Measurements from ENCODE around the gene KRT17. TPM values are rescaled to one million over a fixed set of nuclear protein-coding genes. Genes with fewer than 3 reads are reported as not detected.

Gene KRT17
- total and polyA plus RNA-seq, 10 of the 15 experiments (the other 5 are each of a cell fraction or from before 2014, with no cell fraction given), result 0.47 to 30.0 (median 2.5) TPM

DNA sequence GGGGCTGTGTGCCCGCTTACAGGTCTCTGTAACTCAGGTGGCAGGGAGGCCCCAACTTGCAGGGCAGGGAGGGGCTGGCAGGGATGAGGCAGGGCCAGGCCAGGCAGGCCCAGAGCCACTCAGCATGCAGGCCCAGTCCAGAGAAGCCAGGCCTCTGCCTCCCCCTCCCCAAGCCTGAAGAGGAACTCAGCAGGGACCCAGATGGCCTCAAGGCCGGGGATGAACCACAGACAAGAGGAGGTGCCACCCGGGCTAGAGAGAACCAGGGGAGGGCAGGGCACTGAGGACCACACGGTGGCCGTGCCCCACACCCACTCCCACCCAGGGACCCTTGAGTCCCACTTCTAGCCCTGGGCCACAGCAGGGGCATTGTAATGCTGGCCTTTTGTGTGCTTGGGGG, 34.5 kb upstream of the KRT17 start:
- BruUV-seq (replicated peaks), result no TSS peak
- Histone ChIP-seq H3K9ac (ENCODE audit: control insufficient read depth, insufficient read depth, low read length) (no peak overlapping the region), H3K4me3 (no peak overlapping the region), H2AFZ (ENCODE audit: control insufficient read depth, low read depth, low read length) (no peak overlapping the region), H3K27me3 (replicated peaks in 1 of 2; ENCODE audit: control insufficient read depth in 2 of 2, insufficient read depth in 2 of 2, low read length in 1 of 2) (no peaks in the 10 kb centered on the region; a peak in 1 of 4 replicates), H4K20me1 (ENCODE audit: control insufficient read depth, insufficient read depth) (no peaks in the 10 kb centered on the region), H3K4me2 (ENCODE audit: control insufficient read depth, insufficient read depth) (no peak overlapping the region), H3K36me3 (ENCODE audit: control insufficient read depth in 2 of 2, insufficient read depth in 2 of 2, low read length in 1 of 2) (no peaks in the 10 kb centered on the region), H3K79me2 (ENCODE audit: control insufficient read depth, insufficient read depth, low read length) (no peaks in the 10 kb centered on the region), H3K9me3 (replicated peaks; ENCODE audit: control insufficient read depth, insufficient read depth, low read length) (no peaks in the 10 kb centered on the region), H3K27ac (ENCODE audit: control insufficient read depth, insufficient read depth) (no peak overlapping the region), H3K4me1 (ENCODE audit: control insufficient read depth, insufficient read depth, low read length) (no peaks in the 10 kb centered on the region; the same call in 1 of the 2 replicates)
- intact Hi-C loops (cut with micrococcal nuclease; ENCODE audit: unreplicated experiment) (no loop called here), in situ Hi-C loops (cut with MboI) (no loop called here)
- ATAC-seq (no peak), DNase-seq (ENCODE audit: low read depth, low spot score) (no peak), FAIRE-seq (no peak)
- POLR2A ChIA-PET, result no interaction called here
- TF ChIP-seq ZNF622 (IDR thresholded peaks at IDR 0.05) (no peak), HCFC1 (IDR thresholded peaks at IDR 0.05; ENCODE audit: low read length) (no peak), HDAC6 (IDR thresholded peaks at IDR 0.05; ENCODE audit: unreplicated experiment) (no peak), NFYB (IDR thresholded peaks at IDR 0.05; ENCODE audit: insufficient read depth, low read depth, low read length) (no peak), NR2C2 (IDR thresholded peaks at IDR 0.05; ENCODE audit: borderline replicate concordance, control insufficient read depth, insufficient read length, low read depth) (no peak), PBX3 (IDR thresholded peaks at IDR 0.05; ENCODE audit: insufficient replicate concordance, low read depth, low read length) (no peak), ZNF217 (IDR thresholded peaks at IDR 0.05) (no peak), MEF2A (IDR thresholded peaks at IDR 0.05; ENCODE audit: insufficient read depth, low read depth, low read length) (no peak), STAT3 (IDR thresholded peaks at IDR 0.05; ENCODE audit: low read depth, low read length) (no peak), RAD21 (IDR thresholded peaks at IDR 0.05; ENCODE audit: insufficient read depth, low read depth, low read length) (no peak), HDAC2 (IDR thresholded peaks at IDR 0.05) (no peak)
- TF ChIP-seq, protein P1, sequence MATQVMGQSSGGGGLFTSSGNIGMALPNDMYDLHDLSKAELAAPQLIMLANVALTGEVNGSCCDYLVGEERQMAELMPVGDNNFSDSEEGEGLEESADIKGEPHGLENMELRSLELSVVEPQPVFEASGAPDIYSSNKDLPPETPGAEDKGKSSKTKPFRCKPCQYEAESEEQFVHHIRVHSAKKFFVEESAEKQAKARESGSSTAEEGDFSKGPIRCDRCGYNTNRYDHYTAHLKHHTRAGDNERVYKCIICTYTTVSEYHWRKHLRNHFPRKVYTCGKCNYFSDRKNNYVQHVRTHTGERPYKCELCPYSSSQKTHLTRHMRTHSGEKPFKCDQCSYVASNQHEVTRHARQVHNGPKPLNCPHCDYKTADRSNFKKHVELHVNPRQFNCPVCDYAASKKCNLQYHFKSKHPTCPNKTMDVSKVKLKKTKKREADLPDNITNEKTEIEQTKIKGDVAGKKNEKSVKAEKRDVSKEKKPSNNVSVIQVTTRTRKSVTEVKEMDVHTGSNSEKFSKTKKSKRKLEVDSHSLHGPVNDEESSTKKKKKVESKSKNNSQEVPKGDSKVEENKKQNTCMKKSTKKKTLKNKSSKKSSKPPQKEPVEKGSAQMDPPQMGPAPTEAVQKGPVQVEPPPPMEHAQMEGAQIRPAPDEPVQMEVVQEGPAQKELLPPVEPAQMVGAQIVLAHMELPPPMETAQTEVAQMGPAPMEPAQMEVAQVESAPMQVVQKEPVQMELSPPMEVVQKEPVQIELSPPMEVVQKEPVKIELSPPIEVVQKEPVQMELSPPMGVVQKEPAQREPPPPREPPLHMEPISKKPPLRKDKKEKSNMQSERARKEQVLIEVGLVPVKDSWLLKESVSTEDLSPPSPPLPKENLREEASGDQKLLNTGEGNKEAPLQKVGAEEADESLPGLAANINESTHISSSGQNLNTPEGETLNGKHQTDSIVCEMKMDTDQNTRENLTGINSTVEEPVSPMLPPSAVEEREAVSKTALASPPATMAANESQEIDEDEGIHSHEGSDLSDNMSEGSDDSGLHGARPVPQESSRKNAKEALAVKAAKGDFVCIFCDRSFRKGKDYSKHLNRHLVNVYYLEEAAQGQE (IDR thresholded peaks at IDR 0.05; ENCODE audit: low read depth, low read length), result no peak
- TF ChIP-seq, protein P2, sequence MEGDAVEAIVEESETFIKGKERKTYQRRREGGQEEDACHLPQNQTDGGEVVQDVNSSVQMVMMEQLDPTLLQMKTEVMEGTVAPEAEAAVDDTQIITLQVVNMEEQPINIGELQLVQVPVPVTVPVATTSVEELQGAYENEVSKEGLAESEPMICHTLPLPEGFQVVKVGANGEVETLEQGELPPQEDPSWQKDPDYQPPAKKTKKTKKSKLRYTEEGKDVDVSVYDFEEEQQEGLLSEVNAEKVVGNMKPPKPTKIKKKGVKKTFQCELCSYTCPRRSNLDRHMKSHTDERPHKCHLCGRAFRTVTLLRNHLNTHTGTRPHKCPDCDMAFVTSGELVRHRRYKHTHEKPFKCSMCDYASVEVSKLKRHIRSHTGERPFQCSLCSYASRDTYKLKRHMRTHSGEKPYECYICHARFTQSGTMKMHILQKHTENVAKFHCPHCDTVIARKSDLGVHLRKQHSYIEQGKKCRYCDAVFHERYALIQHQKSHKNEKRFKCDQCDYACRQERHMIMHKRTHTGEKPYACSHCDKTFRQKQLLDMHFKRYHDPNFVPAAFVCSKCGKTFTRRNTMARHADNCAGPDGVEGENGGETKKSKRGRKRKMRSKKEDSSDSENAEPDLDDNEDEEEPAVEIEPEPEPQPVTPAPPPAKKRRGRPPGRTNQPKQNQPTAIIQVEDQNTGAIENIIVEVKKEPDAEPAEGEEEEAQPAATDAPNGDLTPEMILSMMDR (IDR thresholded peaks at IDR 0.05 in 2 of 3, conservative IDR thresholded peaks at IDR 0.05 in 1 of 3; ENCODE audit: control insufficient read depth in 2 of 3, extremely low read depth in 1 of 3, insufficient read depth in 1 of 3, low read depth in 3 of 3, low read length in 3 of 3), result no peak
- CTCF ChIA-PET, result interaction anchor here (1.5 to 12.0 kb wide), 2 partner anchors 9 to 11 kb away, joined by 3 to 420 read pairs; no protein-coding TSS in a partner anchor
- WGBS (ENCODE audit: insufficient coverage, insufficient replicate concordance, low lambda C conversion rate, missing lambda C conversion rate), result 7% methylated on average over 5 of the region's 5 CpGs
- SMC1A ChIA-PET (ENCODE audit: uncharacterized antibody, unreplicated experiment), result interaction anchor here (2.9 kb wide), 1 partner anchor 9 kb away, joined by 24 read pairs; no protein-coding TSS in a partner anchor
- RAD21 ChIA-PET (ENCODE audit: unreplicated experiment), result no interaction called here
